NCI-H1436 treated with DMSO at 0.1 percent for 48 hours (cell line): ENCODE data around the gene FBN1.

Experiments
- DNase-seq: peaks from one replicate; lab custom pipeline; 2025; lab: John Stamatoyannopoulos, UW

Gene FBN1

DNA sequence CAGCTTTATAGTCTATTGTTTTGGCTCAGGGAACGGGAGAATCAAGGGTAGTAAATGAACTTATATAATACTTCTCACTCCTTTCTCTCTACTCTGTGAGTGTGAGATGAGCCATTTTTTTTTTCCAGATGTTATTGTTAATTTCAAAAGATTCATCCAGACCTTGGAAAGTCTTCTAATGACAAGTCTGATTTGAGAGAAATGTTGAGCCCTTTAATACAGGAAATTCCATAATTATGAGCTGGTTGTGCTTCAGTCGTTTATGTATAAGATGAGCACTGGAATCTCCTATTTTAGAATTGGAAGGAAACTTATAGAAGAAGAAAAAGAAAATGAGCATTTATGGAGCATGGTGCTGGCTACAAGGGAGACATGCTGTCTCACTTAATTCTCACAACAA lies 92.0 kb downstream of the FBN1 start:
- no peak for DNase-seq

DNA sequence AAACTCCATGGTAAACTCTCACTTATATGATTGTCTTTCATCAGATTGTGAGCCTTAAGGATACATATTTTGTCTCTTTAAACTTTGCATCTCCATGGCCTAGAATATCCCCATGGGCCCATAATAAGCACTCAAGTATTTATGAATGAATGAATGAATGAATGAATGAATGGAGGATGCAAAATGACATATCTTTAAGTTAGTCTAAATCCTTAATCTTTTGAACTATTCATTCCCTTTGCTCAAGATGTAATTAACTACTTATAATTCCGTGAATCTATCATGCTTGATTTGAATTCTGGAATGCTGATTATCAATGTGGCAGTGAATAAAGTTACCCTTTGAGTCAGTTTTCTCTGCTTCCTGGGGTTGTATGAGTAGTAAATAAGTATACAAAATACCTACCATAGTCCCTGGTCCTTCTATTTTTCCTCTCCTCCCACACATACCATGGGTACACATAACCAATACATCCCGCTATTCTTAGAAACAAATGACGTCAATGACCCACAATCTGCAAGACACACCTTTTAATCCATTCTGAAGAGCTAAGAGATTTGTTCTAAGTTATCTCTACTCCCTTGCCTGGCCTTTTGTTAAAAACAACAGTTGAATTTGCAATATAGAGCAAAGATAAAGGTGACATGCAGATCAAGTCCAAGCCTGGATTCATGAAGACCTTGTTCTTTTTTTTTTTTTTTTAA lies 94.5 kb downstream of the FBN1 start:
- no peak for DNase-seq

DNA sequence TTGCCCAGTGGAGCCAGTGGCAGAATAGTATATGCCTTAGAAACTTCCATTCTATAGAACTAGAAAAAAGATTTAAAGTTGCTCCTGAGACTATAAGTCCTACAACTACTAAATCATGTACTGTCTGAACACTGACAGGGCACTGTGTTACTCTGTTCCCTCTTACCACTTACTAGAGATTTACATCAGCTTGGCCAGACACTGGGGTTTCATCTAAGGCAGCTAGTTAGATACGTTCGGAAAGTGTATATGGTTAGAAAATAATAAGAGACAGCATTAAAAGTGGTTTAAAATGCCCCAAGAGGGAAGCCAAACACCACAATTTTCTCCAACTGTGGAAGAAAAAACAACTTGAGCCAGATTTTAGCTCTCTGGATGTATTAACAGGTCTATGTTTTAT lies 97.1 kb downstream of the FBN1 start:
- no peak for DNase-seq

DNA sequence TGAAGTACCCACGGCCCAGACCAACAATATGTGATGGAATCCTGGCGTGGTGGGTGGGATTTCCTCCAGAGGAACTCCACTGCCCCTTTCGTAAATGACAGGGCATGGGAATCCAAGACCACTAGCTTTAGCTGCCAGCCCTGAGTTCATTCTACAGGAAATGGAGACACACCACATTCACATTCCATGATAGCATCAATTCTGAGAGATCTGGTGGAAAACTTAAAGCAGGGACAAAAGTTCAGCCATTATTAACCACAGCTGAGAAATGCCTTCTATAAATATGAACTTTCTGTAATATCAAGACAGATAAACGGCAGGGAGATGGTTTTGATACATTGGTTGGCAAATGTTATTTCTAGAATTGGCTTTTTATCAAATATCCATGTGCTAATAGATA lies 98.2 kb downstream of the FBN1 start:
- no peak for DNase-seq

DNA sequence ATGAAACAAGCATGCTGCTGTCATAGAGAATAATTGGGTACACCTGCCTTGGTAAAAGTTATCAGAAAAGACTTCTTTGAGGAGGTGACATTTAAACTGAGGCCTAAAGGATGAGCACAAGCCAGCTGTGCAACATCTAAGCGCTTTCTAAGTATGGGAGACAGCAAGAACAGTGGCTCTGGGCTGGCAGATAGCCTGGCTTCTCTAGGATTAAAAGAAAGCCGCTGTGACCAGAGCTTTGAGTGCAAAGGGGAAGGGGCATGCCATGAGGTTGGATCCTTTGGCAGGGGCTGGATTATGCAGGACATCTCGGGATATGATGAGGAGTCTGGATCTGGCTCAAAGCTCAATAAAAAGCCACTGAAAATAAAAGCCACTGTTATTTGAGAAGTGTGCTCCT lies 99.2 kb downstream of the FBN1 start:
- no peak for DNase-seq

DNA sequence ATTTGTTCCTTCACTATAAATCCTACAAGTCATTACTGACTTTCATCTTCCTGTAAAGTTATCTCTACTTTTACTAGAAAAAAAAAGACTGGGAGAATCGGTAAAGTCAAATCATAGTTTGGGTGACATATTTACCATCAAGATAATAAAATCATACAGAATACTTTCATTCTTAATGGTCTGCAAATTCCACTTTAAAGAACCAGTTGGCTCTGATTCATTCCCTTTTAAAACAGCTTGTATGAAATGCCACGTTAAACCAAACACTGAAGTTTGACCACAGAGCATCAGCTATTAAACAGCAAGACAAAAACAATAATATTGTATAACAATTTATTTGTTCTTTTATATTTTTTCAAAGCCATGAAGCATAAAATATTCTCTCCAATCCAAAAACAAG lies 100.7 kb downstream of the FBN1 start:
- no peak for DNase-seq

DNA sequence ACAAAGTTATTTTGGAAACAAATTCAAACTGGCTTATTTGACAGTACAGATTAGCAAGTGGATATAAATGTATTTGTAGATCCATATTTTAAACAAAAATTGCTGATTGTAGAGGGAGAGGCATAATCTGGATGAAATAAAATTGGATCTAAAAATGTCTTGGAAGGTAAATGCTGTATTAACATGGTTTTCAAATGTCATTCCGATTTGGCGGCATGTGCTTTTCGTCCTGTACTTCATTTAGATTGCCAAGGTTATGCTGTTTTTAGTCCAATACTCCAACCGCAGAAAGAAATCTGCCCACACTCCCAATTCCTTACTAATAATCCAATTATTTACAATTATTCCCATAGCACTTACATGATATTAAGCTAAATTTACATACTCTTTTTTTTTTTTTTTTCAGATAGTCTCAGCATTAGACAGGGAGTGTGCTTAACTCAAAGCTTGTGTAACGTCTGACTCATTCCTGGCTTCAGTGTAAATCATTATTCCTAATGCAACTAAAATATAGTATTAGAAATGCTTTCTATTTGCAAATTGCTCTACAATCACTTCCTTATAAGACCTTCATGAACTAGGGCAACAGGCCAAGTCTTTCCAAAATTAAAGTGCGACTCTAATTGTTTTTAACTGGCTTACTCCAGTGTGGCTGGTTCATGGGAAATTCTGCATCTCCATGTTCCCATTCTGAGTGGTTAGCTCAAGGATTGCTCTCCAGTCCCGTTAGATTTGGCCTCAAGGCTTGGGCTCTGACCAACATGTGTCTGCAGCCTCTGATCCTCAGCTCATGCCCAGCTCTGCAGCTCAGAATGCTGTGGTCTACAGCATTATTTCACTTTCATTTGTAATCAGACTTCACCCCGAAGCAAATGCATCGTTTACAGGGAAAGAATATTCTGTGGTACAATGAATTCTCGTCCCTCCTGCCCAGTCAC lies 103.9 kb downstream of the FBN1 start:
- DNase-seq = no peak

DNA sequence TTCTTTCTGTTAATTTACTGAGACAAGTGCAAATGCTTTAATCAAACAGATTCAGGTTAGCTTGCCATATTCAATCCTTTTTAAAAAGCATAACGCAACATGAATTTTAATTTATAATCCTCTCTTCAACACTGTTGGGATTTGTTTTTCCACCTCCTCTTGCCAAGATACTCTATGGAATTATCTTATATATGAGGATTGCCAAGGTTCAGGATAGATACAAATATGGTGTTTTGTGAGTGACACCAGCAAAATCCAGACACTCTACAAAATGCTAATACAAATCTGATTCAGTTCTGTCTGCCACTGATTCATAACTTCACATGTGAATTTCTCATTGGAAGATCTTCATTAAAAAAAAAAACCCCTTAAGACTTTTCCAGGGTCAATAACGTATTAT lies 104.8 kb downstream of the FBN1 start:
- no peak for DNase-seq

DNA sequence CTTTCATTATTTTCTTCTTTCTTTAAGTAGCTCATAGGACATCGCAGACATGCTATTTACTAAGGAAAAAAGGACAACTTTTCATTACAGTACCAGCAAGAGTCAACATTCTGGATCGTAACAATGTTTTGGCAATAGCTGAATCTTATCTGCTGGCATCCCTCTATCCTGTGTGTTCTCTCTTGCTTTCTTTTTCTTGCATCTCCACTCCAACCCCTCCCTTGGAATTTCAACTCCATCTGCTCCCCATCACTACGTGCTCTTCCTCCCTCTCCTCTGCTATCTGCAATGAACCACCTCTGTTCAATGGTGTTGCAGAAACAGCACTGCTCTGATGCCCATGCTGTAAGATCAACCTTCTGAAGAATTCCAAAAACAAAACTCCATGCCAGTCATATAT lies 106.6 kb downstream of the FBN1 start:
- no peak for DNase-seq

DNA sequence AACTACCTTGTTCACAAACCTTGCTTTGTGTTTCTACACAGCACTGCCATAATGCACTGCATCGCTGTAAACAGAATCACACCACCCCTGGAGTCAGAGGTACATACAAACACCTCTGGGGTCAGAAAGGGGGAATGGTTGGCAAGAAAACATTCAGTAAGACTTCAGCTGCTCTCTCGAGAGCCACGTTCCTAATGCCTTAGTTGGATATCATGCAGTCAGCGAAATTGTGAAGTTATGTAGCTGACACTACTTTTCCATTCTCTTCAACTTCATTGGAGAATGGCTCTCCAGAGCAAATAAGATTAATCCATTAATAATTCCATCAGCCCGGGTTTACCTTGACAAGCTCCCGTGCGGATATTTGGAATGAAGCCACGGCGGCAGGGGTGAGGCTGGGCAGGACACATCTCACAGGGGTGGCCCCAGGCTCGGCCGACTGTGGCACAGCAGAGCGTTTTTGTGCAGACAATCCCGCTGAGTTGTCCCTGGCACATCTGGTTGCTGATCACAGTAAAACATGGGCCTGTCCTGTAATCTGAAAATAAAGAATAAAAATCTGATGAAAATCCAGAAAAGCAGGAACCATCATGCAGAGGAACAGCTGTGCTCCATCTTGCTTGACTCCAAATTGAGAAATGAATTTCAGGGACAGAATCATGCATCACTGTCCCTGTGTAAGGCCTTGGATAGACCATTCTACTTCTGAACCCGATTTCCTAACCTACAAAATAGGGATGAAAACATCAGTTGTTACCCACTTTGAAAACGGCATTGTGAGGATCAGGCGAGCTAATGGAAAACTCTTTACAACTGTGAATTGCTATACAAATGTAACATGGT lies 108.0 kb downstream of the FBN1 start:
- no peak for DNase-seq

DNA sequence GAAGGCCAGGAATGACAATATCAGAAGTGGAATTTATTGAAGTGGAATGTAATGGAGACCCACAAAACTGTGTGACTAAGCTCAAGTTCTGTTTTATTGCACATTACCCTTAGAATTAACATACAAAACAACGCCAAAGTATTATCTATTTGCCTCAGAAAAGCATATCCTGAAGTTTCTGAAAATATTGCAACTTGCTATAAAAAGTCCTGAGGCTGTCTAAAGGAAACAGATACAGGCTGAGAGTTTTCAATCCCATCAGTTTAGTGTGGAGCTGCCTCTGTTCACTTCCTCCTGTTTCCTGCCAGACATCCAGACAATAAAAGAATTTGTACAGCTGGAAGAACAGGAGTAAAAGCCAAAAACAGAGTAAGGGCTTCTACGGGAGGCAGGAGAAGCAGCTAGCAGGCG lies 108.8 kb downstream of the FBN1 start:
- no peak for DNase-seq

DNA sequence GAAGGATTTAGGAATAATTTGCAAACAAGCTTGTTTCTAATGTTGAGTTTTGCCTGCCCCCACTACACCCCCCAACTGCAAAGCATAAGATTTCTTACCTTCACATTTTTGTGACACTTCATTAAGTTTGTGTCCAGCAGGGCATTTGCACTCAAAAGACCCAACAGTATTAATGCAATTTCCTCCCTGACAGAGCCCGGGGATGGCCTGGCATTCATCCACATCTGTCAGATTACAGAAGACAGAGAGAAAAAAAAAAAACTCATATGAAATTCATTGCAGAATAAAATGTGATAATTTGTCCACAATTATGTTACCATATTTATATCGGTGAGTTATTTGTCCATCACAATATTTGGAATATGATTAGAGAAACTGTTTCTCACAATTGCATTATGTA lies 111.5 kb downstream of the FBN1 start:
- no peak for DNase-seq

DNA sequence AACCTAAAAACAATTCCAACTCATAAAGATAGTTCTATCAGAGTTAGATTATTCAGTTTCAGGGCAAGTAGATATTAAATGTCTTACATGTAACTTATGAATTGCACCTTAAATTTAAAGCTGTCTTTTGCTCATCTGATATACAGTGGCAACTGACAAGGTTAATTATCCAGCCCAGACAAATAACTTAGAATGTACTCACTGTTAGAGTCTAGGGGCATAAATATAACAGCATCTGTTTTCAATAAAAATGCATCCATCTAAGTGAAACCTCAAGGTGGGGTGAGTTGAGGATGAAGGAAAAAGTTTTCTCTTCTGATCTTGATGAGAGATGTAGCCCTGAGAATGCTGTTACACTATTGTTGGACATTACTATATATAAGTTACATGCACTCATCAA lies 112.6 kb downstream of the FBN1 start:
- DNase-seq = no peak

DNA sequence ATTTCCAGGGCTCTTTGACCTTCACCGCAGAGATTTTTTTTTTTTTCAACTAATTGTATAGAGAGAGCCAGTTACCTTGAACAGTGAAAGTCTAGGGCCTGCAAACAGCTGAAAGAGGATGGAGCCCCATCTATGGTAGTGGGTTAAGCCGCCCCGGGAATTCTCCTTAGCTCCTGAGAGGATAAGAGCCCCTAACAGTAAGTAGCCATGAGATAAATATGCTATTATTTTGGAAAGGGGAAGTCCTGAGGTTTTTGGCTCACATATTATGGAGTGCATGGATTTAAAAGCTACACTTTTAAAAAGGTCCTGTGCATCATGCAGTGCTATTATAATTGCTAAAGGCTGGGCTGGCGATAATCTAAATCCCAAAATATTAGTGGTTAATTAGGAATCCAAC lies 115.0 kb downstream of the FBN1 start:
- no peak for DNase-seq

DNA sequence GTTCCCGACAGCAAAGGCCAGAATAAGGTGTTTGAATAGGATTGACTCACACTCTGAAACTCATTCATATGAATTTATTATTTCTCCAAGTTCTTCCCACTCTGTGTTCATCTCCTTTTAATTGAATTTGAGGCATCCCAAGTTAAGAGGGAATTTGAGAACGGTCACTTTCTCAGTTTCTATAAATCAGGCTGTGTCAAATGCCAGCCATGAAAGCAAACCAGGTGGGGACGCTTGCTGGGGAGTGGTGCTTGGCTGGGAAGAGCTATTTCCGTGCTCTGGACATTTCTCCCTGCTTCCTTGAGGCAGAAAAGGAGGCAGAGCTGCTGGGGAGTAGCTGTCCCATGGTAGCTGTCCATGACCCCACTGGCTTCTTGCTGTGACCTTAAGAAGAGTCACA lies 116.6 kb downstream of the FBN1 start:
- DNase-seq = no peak

DNA sequence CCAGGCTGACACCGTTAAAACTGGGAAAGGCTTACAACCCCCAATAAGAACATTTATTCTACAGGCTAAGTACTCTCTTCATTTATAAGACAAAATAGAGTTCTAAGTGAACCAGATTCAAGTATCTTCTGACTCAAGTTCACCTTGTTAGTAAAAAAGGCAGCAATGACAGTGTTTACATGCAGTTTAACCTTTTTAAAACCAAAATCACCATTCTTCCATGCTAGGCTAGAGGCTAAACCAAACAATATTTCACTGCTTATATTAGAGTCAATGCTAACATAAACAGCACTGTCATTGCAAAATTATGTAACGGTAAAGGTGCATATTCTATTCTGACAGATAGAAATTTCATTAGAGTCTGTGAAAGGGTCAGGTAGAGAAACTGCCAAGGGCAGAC lies 118.0 kb downstream of the FBN1 start:
- DNase-seq = no peak

DNA sequence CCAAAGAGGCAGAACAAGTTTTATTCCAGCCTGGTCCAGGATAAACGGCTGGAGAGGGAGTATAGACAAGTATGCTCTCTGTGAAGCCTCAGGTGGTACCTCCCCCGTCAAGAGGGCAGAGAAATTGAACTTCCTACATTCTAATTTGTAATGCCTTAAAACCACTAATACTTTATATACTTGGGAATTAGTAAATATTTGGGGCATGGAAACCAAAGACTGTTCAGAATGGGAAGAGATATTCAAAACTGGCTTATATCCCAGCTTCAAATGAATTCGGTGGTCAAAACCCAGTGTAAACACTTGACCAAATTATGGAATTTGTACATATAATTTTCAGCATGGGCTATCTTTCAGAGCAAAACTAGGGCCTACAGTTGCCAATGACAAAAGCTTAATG lies 122.6 kb downstream of the FBN1 start:
- no peak for DNase-seq

DNA sequence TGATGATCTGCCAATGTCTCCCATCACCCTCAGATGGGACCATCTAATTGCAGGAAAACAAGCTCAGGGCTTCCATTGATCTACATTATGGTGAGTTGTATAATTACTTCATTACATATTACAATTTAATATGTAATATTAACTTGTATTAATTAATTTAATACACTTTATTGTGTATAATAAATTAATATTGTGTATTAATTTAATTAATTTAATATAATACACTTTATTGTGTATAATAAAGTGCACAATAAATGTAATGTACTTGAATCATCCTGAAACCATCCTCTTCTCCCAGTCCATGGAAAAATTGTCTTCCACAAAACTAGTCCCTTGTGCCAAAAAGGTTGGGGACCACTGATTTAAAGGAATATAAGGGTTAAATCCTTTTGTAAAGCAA lies 123.4 kb downstream of the FBN1 start:
- DNase-seq = no peak

DNA sequence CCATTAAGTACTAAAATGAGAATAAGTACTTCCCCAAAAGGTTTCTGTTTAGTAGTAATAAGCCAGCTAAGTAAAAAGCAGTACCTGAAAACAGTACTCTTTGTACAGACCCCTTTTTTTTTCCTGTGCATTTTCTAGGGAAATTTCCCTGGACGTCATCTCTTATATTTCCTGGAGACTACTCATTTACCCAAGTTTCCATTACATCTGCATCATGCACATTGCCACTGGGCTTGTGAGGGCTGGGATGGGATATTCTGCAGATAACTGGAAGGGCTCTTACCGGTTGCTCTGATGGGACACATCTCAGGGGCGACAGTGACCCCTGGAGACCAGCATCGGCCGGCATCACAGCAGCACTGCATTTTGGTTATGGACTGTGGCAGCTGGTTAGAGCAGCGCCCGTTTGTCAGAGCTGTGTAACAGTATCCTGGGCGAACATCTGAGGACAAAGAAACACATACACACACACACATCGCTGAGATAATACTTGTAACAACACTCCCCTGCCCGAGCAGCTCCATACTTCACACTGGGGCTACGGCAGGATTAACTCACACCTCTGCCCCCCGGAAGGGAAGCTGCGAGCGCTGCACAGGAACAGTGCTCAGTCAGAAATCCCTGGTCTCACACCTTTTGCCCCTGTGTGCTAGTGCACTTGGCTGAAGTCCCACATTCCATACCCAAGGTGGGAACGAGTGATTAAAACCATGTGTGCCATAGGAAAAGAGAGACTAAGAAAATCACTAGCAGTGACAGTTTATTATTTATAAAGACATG lies 124.9 kb downstream of the FBN1 start:
- no peak for DNase-seq

DNA sequence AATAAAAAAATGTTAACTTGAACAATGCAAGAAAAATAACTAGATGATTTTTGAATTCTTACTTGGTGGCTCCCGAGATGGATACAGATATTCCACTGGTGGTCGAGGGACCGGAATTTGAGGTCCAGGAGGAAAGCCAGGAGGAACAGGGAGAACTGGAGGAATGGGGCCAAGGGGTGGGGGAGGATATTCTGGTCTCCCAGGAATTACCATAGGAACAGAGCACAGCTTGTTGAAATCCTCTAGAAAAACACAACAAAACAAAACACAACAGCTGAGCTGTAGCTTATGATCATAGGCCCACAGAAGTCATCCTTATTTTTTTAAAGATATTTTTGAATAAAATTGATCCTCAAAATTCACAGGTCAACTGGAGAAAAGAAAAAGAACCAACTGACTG lies 129.4 kb downstream of the FBN1 start:
- DNase-seq = no peak

DNA sequence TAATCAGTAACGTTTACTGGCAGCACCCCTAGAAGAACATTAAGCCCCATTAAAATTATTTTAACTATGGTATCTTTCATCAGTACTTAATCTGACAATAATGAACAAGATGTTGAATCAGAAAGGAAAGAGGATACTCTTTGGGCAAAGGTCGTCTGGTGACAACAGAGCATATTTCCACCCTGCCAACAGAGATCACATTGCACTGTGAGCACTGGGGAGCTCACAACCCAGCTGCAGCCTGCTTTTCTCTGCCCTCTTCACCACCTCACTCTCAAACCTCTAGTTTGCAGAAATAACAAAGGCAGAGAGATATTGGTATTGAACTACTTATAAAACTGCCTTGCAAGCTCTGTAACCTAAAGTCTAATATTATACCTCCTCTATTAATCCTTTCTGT lies 130.0 kb downstream of the FBN1 start:
- no peak for DNase-seq
